Esophagus muscularis mucosa (tissue), 3 donors: ENCODE data around the gene NAE1.

Experiments
- CTCF ChIP-seq, 3 experiments: fragments of 200-600 bp in 2 of 3; fragments of 450-650 bp in 1 of 3; sonication (generic) in 2 of 3; IDR thresholded peaks; one replicate each; pipeline ENCODE4 v1.5.1; 2017 to 2019; ENCODE audit warnings: antibody characterized with exemption in 3 of 3, mild to moderate bottlenecking in 2 of 3, moderate library complexity in 1 of 3
- EP300 ChIP-seq: sonication (generic); formaldehyde crosslinking; IDR thresholded peaks from one replicate; pipeline ENCODE4 v1.6.1; 2017; ENCODE audit warnings: antibody characterized with exemption

- TF ChIP-seq CTCF (IDR thresholded peaks at IDR 0.05) (no peak), EP300 (no peak)
Observed at GRCh38 chr16:66801320-66802105, 29.3 kb downstream of the NAE1 start, which contains the start of gene TERB1.
